ENCODE measurements around the gene CYP24A1. TPM values are rescaled to one million over a fixed set of nuclear protein-coding genes. Genes with fewer than 3 reads are reported as not detected.

Gene CYP24A1
- total and polyA plus RNA-seq, 2 of the 8 experiments (the other 6 are each of a cell fraction or from before 2014, with no cell fraction given) = not detected

DNA sequence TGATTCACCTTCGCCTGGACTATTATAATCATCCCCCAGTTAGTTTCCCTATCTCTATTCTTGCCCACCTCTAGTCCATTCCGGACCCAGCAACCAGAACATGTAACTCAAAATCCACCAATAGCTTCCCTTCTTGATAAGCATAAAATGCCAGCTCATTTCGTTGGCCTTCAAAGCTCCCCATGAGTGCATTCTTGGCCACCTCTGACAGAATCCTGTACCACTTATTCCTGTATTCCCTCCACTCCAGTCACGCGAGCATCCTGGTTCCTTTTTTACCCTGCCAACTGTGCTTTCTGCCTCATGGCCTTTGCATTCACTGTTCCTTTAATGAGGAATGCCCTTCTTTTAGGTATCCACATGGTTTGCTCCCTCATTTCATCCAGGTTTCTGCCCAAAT is 36.7 kb downstream of the CYP24A1 start:
- Histone ChIP-seq H3K79me2 (ENCODE audit: control insufficient read depth in 1 of 2, insufficient read depth in 2 of 2, low read length in 2 of 2) (no peaks in the 10 kb centered on the region), H3K18ac (ENCODE audit: extremely low read depth, low read length) (no peak overlapping the region), H4K5ac (ENCODE audit: insufficient read length, low read depth, low read length) (no peak overlapping the region), H4K8ac (ENCODE audit: extremely low read depth, insufficient read depth, low read length) (no peak overlapping the region), H3K27me3 (replicated peaks in 1 of 4; ENCODE audit: control insufficient read depth in 3 of 4, extremely low read depth in 1 of 4, insufficient read depth in 3 of 4, low read length in 3 of 4) (no peaks in the 10 kb centered on the region; a peak in 1 of 7 replicates), H3K4me2 (ENCODE audit: insufficient read depth in 1 of 2, low read depth in 2 of 2, low read length in 2 of 2) (no peak overlapping the region), H2BK20ac (ENCODE audit: low read length) (no peak overlapping the region), H3K23ac (ENCODE audit: insufficient read length) (no peak overlapping the region), H3K36me3 (ENCODE audit: control insufficient read depth in 2 of 4, insufficient read depth in 4 of 4, low read length in 3 of 4) (no peaks in the 10 kb centered on the region), H3K14ac (ENCODE audit: insufficient read length) (no peak overlapping the region), H3K27ac (ENCODE audit: low read depth, low read length) (no peak overlapping the region), H3K4me3 (ENCODE audit: extremely low read depth in 1 of 4, insufficient read depth in 2 of 4, low read depth in 3 of 4, low read length in 4 of 4) (no peak overlapping the region), H3K9ac (replicated peaks in 1 of 4; ENCODE audit: extremely low read depth in 1 of 4, low read depth in 3 of 4, low read length in 3 of 4) (no peak overlapping the region), H2AFZ (ENCODE audit: low read length) (no peak overlapping the region), H2BK120ac (replicated peaks; ENCODE audit: low read depth, low read length) (no peak overlapping the region), H2BK15ac (ENCODE audit: low read length) (no peak overlapping the region), H3K79me1 (ENCODE audit: low read depth, low read length) (no peaks in the 10 kb centered on the region), H3K9me3 (ENCODE audit: insufficient read depth in 2 of 2, low read depth in 1 of 2, low read length in 1 of 2) (peaks cover 0 to 5% of the 10 kb centered on the region in 2 experiments; a peak in 1 of 4 replicates), H4K20me1 (replicated peaks in 1 of 2; ENCODE audit: control insufficient read depth in 1 of 2, insufficient read depth in 2 of 2, low read length in 2 of 2) (no peaks in the 10 kb centered on the region), H4K91ac (replicated peaks; ENCODE audit: insufficient read length, low read length) (no peak overlapping the region), H3K4ac (replicated peaks; ENCODE audit: insufficient read length, low read depth, low read length) (no peak overlapping the region), H2AK5ac (ENCODE audit: low read depth, low read length) (no peak overlapping the region), H3K56ac (replicated peaks; ENCODE audit: insufficient read length, low read depth, low read length) (no peak overlapping the region), H3K23me2 (ENCODE audit: low read depth, low read length) (no peaks in the 10 kb centered on the region; the same call in 1 of the 2 replicates), H2BK12ac (ENCODE audit: low read depth, low read length) (no peak overlapping the region), H2BK5ac (ENCODE audit: low read depth, low read length) (no peak overlapping the region), H3K4me1 (replicated peaks in 1 of 4; ENCODE audit: control insufficient read depth in 3 of 4, insufficient read depth in 4 of 4, low read length in 3 of 4) (peaks cover 0 to 10% (median 0%) of the 10 kb centered on the region in 4 experiments; a peak in 2 of 7 replicates)
- FAIRE-seq (no peak), DNase-seq (ENCODE audit: low read depth in 1 of 2, low spot score in 2 of 2) (no peak)
- WGBS, 2 experiments (ENCODE audit: extremely low coverage in 1 of 2, insufficient coverage in 1 of 2, insufficient read length in 1 of 2, insufficient replicate concordance in 2 of 2, low coverage in 1 of 2, low lambda C conversion rate in 2 of 2, missing lambda C conversion rate in 1 of 2) = 93% methylated on average over 5 of the region's 5 CpGs; no CpG with 5 or more reads in 1 of the 2 experiments
- CTCF ChIA-PET (ENCODE audit: partially characterized antibody) = interaction anchor here (4.9 kb wide), 1 partner anchor 33 kb away, joined by 24 read pairs; no protein-coding TSS in a partner anchor
- POLR2A ChIA-PET (ENCODE audit: partially characterized antibody) = no interaction called here
- TF ChIP-seq RXRA (IDR thresholded peaks at IDR 0.05; ENCODE audit: insufficient read depth, low read depth, low read length) (no peak), CEBPB (IDR thresholded peaks at IDR 0.05; ENCODE audit: low read depth, low read length) (no peak), POLR2AphosphoS5 (IDR thresholded peaks at IDR 0.05; ENCODE audit: low read depth, low read length) (no peak), SAP30 (IDR thresholded peaks at IDR 0.05; ENCODE audit: insufficient read depth, insufficient replicate concordance, low read length) (no peak), CTBP2 (IDR thresholded peaks at IDR 0.05; ENCODE audit: borderline replicate concordance, insufficient read depth, insufficient read length, low read length) (no peak), EZH2 (IDR thresholded peaks at IDR 0.05; ENCODE audit: low read depth, low read length, severe bottlenecking) (no peak), GTF2F1 (IDR thresholded peaks at IDR 0.05; ENCODE audit: borderline replicate concordance, low read depth, low read length) (no peak), SRF (IDR thresholded peaks at IDR 0.05; ENCODE audit: low read depth, low read length) (no peak), SP4 (IDR thresholded peaks at IDR 0.05; ENCODE audit: low read length) (no peak), ZNF274 (IDR thresholded peaks at IDR 0.05; ENCODE audit: borderline replicate concordance, extremely low read depth, low read length) (no peak), JUND (IDR thresholded peaks at IDR 0.05; ENCODE audit: low read length) (no peak)
